GM19395 (cell line): ENCODE measurements around the gene ENDOV.

Experiments
- ATAC-seq: cut with Tn5 transposase; IDR thresholded peaks from one replicate; pipeline ENCODE4 v1.9.1; 2021; ENCODE audit warnings: mild to moderate bottlenecking, moderate library complexity; ENCODE audit not compliant: unreplicated experiment

Gene ENDOV

GRCh38 chr17:80430446-80431245 is 15.7 kb downstream of the ENDOV start:
- no peak for ATAC-seq

GRCh38 chr17:80431246-80432195 is 16.6 kb downstream of the ENDOV start:
- ATAC-seq = no peak

GRCh38 chr17:80432350-80432955 is 17.5 kb downstream of the ENDOV start:
- ATAC-seq = no peak

- ATAC-seq = no peak
These were observed 18.1 kb downstream of the ENDOV start for GRCh38 chr17:80432961-80433550.

GRCh38 chr17:80433916-80434666 is 19.1 kb downstream of the ENDOV start:
- no peak for ATAC-seq

GRCh38 chr17:80437532-80437931 is 22.6 kb downstream of the ENDOV start:
- no peak for ATAC-seq

GRCh38 chr17:80438806-80439205 is 23.8 kb downstream of the ENDOV start:
- ATAC-seq = no peak

GRCh38 chr17:80439499-80439898 is 24.5 kb downstream of the ENDOV start:
- no peak for ATAC-seq

GRCh38 chr17:80441133-80441578 is 26.2 kb downstream of the ENDOV start:
- ATAC-seq = no peak

GRCh38 chr17:80441598-80442322 is 26.8 kb downstream of the ENDOV start:
- no peak for ATAC-seq

- ATAC-seq = no peak
These were observed 27.3 kb downstream of the ENDOV start for GRCh38 chr17:80442323-80442659.

GRCh38 chr17:80442764-80443163 is 27.8 kb downstream of the ENDOV start:
- ATAC-seq = no peak

- no peak for ATAC-seq
These were observed 28.5 kb downstream of the ENDOV start for GRCh38 chr17:80443498-80443897.

GRCh38 chr17:80443916-80444643 is 29.1 kb downstream of the ENDOV start:
- ATAC-seq = no peak

GRCh38 chr17:80444644-80444979 is 29.6 kb downstream of the ENDOV start:
- no peak for ATAC-seq

- ATAC-seq = no peak
These were observed 30.2 kb downstream of the ENDOV start for GRCh38 chr17:80445007-80445725.

GRCh38 chr17:80445726-80446110 is 30.8 kb downstream of the ENDOV start:
- no peak for ATAC-seq

- ATAC-seq = no peak
These were observed 31.9 kb downstream of the ENDOV start for GRCh38 chr17:80446645-80447405.
